ENCODE results near the gene CD7. TPM values are rescaled to one million over a fixed set of nuclear protein-coding genes. Genes with fewer than 3 reads are reported as not detected.

Gene CD7
- total RNA-seq, 1 experiment from 2014 or later: 0.93 TPM

GRCh38 chr17:82309656-82310570 lies 7.5 kb downstream of the CD7 start:
- intact Hi-C loops (cut with micrococcal nuclease; ENCODE audit: unreplicated experiment): no loop called here
- TF ChIP-seq, protein P1, sequence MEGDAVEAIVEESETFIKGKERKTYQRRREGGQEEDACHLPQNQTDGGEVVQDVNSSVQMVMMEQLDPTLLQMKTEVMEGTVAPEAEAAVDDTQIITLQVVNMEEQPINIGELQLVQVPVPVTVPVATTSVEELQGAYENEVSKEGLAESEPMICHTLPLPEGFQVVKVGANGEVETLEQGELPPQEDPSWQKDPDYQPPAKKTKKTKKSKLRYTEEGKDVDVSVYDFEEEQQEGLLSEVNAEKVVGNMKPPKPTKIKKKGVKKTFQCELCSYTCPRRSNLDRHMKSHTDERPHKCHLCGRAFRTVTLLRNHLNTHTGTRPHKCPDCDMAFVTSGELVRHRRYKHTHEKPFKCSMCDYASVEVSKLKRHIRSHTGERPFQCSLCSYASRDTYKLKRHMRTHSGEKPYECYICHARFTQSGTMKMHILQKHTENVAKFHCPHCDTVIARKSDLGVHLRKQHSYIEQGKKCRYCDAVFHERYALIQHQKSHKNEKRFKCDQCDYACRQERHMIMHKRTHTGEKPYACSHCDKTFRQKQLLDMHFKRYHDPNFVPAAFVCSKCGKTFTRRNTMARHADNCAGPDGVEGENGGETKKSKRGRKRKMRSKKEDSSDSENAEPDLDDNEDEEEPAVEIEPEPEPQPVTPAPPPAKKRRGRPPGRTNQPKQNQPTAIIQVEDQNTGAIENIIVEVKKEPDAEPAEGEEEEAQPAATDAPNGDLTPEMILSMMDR (IDR thresholded peaks at IDR 0.05; ENCODE audit: insufficient read depth in 1 of 2, low read depth in 1 of 2, low read length in 1 of 2, severe bottlenecking in 1 of 2, unreplicated experiment in 1 of 2): no peak
- no peak overlapping the region for H3K27ac Mint-ChIP-seq (ENCODE audit: unreplicated experiment)
- H3K9me3 Mint-ChIP-seq (ENCODE audit: unreplicated experiment): no peaks in the 10 kb centered on the region
- Histone ChIP-seq H3K9me3 (no peaks in the 10 kb centered on the region), H3K4me3 (ENCODE audit: low read depth, low read length) (no peak overlapping the region), H3K36me3 (ENCODE audit: control insufficient read depth, insufficient read depth, low read length) (no peaks in the 10 kb centered on the region), H3K27me3 (replicated peaks; ENCODE audit: control insufficient read depth, insufficient read depth, low read length) (no peaks in the 10 kb centered on the region), H3K4me1 (peaks cover 17% of the 10 kb centered on the region)
- no peaks in the 10 kb centered on the region for H3K27me3 Mint-ChIP-seq (ENCODE audit: insufficient read depth, unreplicated experiment)
- BruUV-seq (replicated peaks): no TSS peak
- H3K36me3 Mint-ChIP-seq (ENCODE audit: insufficient read depth, unreplicated experiment): no peaks in the 10 kb centered on the region
- peaks cover 14% of the 10 kb centered on the region for H3K4me1 Mint-ChIP-seq (ENCODE audit: low read depth, unreplicated experiment)
- POLR2A ChIA-PET: no interaction called here
- CTCF ChIA-PET: interaction anchor here (0.9 kb wide), 1 partner anchor 9 kb away, joined by 4 read pairs; no protein-coding TSS in a partner anchor
- H3K4me3 Mint-ChIP-seq (ENCODE audit: unreplicated experiment): no peak overlapping the region
- peak; percentile 37 to 78 for DNase-seq

- Histone ChIP-seq H3K4me3 (ENCODE audit: low read depth, low read length) (no peak overlapping the region), H3K36me3 (ENCODE audit: control insufficient read depth, insufficient read depth, low read length) (no peaks in the 10 kb centered on the region), H3K27me3 (replicated peaks; ENCODE audit: control insufficient read depth, insufficient read depth, low read length) (no peaks in the 10 kb centered on the region), H3K9me3 (no peaks in the 10 kb centered on the region), H3K4me1 (peaks cover 40% of the 10 kb centered on the region)
- CTCF ChIA-PET: no interaction called here
- Mint-ChIP-seq H3K4me1 (ENCODE audit: low read depth, unreplicated experiment) (peaks cover 14% of the 10 kb centered on the region), H3K36me3 (ENCODE audit: insufficient read depth, unreplicated experiment) (no peaks in the 10 kb centered on the region), H3K4me3 (ENCODE audit: unreplicated experiment) (no peak overlapping the region), H3K27me3 (ENCODE audit: insufficient read depth, unreplicated experiment) (no peaks in the 10 kb centered on the region), H3K9me3 (ENCODE audit: unreplicated experiment) (no peaks in the 10 kb centered on the region), H3K27ac (ENCODE audit: unreplicated experiment) (no peak overlapping the region)
- DNase-seq: no peak
- intact Hi-C loops (cut with micrococcal nuclease; ENCODE audit: unreplicated experiment): no loop called here
- no TSS peak for BruUV-seq (replicated peaks)
- TF ChIP-seq, protein P1 (IDR thresholded peaks at IDR 0.05; ENCODE audit: insufficient read depth in 1 of 2, low read depth in 1 of 2, low read length in 1 of 2, severe bottlenecking in 1 of 2, unreplicated experiment in 1 of 2): no peak
- POLR2A ChIA-PET: no interaction called here
Measured at GRCh38 chr17:82305727-82306300, 11.6 kb downstream of the CD7 start.

- no TSS peak for BruUV-seq (replicated peaks)
- TF ChIP-seq, protein P1 (IDR thresholded peaks at IDR 0.05; ENCODE audit: insufficient read depth in 1 of 2, low read depth in 1 of 2, low read length in 1 of 2, severe bottlenecking in 1 of 2, unreplicated experiment in 1 of 2): no peak
- Histone ChIP-seq H3K4me3 (ENCODE audit: low read depth, low read length) (no peak overlapping the region), H3K9me3 (no peaks in the 10 kb centered on the region), H3K4me1 (peaks cover 35% of the 10 kb centered on the region), H3K27me3 (replicated peaks; ENCODE audit: control insufficient read depth, insufficient read depth, low read length) (no peaks in the 10 kb centered on the region), H3K36me3 (ENCODE audit: control insufficient read depth, insufficient read depth, low read length) (no peaks in the 10 kb centered on the region)
- peak in 1 of 2 experiments; percentile 45 for DNase-seq
- intact Hi-C loops (cut with micrococcal nuclease; ENCODE audit: unreplicated experiment): no loop called here
- H3K27me3 Mint-ChIP-seq (ENCODE audit: insufficient read depth, unreplicated experiment): no peaks in the 10 kb centered on the region
- no peaks in the 10 kb centered on the region for H3K9me3 Mint-ChIP-seq (ENCODE audit: unreplicated experiment)
- no peak overlapping the region for H3K27ac Mint-ChIP-seq (ENCODE audit: unreplicated experiment)
- H3K4me1 Mint-ChIP-seq (ENCODE audit: low read depth, unreplicated experiment): peaks cover 10% of the 10 kb centered on the region
- no peaks in the 10 kb centered on the region for H3K36me3 Mint-ChIP-seq (ENCODE audit: insufficient read depth, unreplicated experiment)
- no peak overlapping the region for H3K4me3 Mint-ChIP-seq (ENCODE audit: unreplicated experiment)
- CTCF ChIA-PET: interaction anchor here (0.7 to 1.3 kb wide), 3 partner anchors 18 to 189 kb away, joined by 3 to 7 read pairs (median 4); no protein-coding TSS in a partner anchor
- POLR2A ChIA-PET: no interaction called here
Measured at GRCh38 chr17:82304826-82305726, 12.3 kb downstream of the CD7 start.
